ENCODE data around the gene CDC45. TPM values are rescaled to one million over a fixed set of nuclear protein-coding genes. Genes with fewer than 3 reads are reported as not detected.

The CDC45 gene
- total and polyA plus RNA-seq, 2 of the 13 experiments (the other 11 are each of a cell fraction or from before 2014, with no cell fraction given) = 14.4 to 36.3 TPM

DNA sequence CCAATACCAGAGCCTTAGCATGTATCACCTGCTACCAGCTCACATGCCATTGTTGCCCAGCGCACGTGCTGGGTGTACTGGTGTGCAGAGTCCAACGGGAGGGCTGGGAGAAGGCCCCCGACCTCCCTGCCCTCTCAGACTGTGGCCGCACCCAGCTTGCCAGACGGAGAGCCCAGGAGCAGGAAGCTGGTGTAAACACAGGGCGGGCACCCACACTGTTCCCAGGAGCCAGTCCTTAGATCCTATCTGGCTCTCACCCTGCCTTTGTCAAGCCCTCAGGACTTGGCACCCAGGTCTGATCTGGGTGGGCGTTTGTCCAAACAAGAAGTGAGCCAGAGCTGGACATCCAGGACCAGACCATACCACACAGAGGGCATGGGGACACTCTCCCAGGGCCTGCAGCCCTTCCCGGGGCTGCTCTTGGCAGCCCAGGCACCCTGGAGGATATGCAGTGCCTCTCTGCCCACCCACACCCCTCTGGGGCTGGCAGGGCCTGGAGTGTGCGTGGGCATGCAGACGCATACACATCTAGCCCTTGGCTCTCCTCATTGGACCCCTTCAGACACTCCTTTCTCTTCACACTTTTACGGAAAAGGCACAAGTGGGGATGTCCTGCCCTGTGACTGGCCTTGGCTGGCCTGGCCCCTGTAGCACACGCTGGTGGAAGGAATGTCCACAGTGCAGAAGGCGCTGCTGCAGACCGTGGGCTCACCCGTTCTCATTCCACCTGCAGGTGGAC is 64.4 kb downstream of the CDC45 start (continued):
- no peak for TF ChIP-seq ARNT2 (CRISPR knock-in tag; IDR thresholded peaks at IDR 0.05; ENCODE audit: low read depth)
- TF ChIP-seq, protein P1, sequence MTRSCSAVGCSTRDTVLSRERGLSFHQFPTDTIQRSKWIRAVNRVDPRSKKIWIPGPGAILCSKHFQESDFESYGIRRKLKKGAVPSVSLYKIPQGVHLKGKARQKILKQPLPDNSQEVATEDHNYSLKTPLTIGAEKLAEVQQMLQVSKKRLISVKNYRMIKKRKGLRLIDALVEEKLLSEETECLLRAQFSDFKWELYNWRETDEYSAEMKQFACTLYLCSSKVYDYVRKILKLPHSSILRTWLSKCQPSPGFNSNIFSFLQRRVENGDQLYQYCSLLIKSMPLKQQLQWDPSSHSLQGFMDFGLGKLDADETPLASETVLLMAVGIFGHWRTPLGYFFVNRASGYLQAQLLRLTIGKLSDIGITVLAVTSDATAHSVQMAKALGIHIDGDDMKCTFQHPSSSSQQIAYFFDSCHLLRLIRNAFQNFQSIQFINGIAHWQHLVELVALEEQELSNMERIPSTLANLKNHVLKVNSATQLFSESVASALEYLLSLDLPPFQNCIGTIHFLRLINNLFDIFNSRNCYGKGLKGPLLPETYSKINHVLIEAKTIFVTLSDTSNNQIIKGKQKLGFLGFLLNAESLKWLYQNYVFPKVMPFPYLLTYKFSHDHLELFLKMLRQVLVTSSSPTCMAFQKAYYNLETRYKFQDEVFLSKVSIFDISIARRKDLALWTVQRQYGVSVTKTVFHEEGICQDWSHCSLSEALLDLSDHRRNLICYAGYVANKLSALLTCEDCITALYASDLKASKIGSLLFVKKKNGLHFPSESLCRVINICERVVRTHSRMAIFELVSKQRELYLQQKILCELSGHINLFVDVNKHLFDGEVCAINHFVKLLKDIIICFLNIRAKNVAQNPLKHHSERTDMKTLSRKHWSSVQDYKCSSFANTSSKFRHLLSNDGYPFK (CRISPR knock-in tag; IDR thresholded peaks at IDR 0.05; ENCODE audit: borderline replicate concordance) = peak; percentile 33; the same call in 1 of the 2 replicates
- peak; percentile 40; the same call in 1 of the 2 replicates for TF ChIP-seq ZNF580 (CRISPR knock-in tag; IDR thresholded peaks at IDR 0.05; ENCODE audit: borderline replicate concordance, low read depth)
- peak; percentile 21; the same call in 1 of the 2 replicates for TF ChIP-seq ZNF280B (CRISPR knock-in tag; IDR thresholded peaks at IDR 0.05; ENCODE audit: borderline replicate concordance)
- TF ChIP-seq ZFP1 (CRISPR knock-in tag; IDR thresholded peaks at IDR 0.05) = no peak
- no peak for TF ChIP-seq ZSCAN12 (CRISPR knock-in tag; IDR thresholded peaks at IDR 0.05)
- 0 out of 2 replicates have a peak, but pooled peaks have one; percentile 69 for TF ChIP-seq MYPOP (CRISPR knock-in tag; IDR thresholded peaks at IDR 0.05)
- TF ChIP-seq ZNF703 (CRISPR knock-in tag; IDR thresholded peaks at IDR 0.05; ENCODE audit: borderline replicate concordance) = no peak
- TF ChIP-seq ZMYM4 (CRISPR knock-in tag; IDR thresholded peaks at IDR 0.05) = peak; percentile 31; the same call in 1 of the 2 replicates
- no peak for TF ChIP-seq ZNF343 (CRISPR knock-in tag; IDR thresholded peaks at IDR 0.05)

Measured in HepG2 (cell line).